Suppressor macrophage (primary cell): ENCODE measurements around the gene CCNYL1.
A peak's percentile ranks its signal among the peaks of the same experiment; 100 is the strongest.

ENCODE experiments used
- DNase-seq, 4 experiments: peaks; one replicate each; pipeline ENCODE4 v3.0.0-alpha.2; 2020 to 2022

CCNYL1 gene

GRCh38 chr2:207792244-207792785, 80.9 kb downstream of the CCNYL1 start:
- peak; percentile 54 to 84 (median 76) for DNase-seq

- no peak for DNase-seq
Observed at GRCh38 chr2:207796585-207797350, 85.3 kb downstream of the CCNYL1 start.

- no peak for DNase-seq
Observed at GRCh38 chr2:207801259-207801658, 89.8 kb downstream of the CCNYL1 start.

GRCh38 chr2:207802650-207803049, 91.2 kb downstream of the CCNYL1 start:
- DNase-seq: no peak
